ENCODE results near the gene NLGN1.

DNA sequence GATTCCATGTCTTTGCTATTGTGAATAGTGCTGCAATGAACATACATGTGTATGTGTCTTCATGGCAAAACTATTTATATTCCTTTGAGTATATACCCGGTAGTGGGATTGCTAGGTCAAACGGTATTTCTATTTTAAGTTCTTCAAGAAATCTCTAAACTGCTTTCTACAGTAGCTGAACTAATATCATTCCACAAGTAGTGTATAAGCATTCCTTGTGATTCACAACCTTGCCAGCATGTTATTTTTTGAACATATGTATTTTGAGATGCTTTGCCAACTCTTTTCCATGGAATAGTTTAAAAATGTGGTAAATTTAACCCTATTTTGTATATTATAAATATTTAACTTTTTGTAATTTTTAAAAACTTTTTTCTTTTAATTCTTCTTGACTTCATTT, 868.9 kb downstream of the NLGN1 start:
- no peak for TF ChIP-seq ZNF274 (IDR thresholded peaks at IDR 0.05; ENCODE audit: low read depth, low read length)
- TF ChIP-seq EZH2 (IDR thresholded peaks at IDR 0.05) = no peak
- TF ChIP-seq, protein P1, sequence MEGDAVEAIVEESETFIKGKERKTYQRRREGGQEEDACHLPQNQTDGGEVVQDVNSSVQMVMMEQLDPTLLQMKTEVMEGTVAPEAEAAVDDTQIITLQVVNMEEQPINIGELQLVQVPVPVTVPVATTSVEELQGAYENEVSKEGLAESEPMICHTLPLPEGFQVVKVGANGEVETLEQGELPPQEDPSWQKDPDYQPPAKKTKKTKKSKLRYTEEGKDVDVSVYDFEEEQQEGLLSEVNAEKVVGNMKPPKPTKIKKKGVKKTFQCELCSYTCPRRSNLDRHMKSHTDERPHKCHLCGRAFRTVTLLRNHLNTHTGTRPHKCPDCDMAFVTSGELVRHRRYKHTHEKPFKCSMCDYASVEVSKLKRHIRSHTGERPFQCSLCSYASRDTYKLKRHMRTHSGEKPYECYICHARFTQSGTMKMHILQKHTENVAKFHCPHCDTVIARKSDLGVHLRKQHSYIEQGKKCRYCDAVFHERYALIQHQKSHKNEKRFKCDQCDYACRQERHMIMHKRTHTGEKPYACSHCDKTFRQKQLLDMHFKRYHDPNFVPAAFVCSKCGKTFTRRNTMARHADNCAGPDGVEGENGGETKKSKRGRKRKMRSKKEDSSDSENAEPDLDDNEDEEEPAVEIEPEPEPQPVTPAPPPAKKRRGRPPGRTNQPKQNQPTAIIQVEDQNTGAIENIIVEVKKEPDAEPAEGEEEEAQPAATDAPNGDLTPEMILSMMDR (IDR thresholded peaks at IDR 0.05 in 2 of 3, conservative IDR thresholded peaks at IDR 0.05 in 1 of 3; ENCODE audit: borderline replicate concordance in 1 of 3, insufficient read depth in 1 of 3, low read depth in 2 of 3, low read length in 2 of 3) = no peak
- TF ChIP-seq POLR2AphosphoS5 (IDR thresholded peaks at IDR 0.05; ENCODE audit: low read depth, low read length) = no peak
- no peak for TF ChIP-seq POLR2A (IDR thresholded peaks at IDR 0.05; ENCODE audit: borderline replicate concordance, extremely low read depth, insufficient read depth, insufficient read length)
- no peak for TF ChIP-seq EZH2phosphoT487 (IDR thresholded peaks at IDR 0.05; ENCODE audit: borderline replicate concordance)
- TF ChIP-seq YY1 (IDR thresholded peaks at IDR 0.05; ENCODE audit: extremely low read depth, insufficient replicate concordance, low read depth, low read length) = no peak
- TF ChIP-seq SP1 (IDR thresholded peaks at IDR 0.05; ENCODE audit: low read depth) = no peak
- TF ChIP-seq RAD21 (IDR thresholded peaks at IDR 0.05; ENCODE audit: low read depth) = no peak
- no peak for TF ChIP-seq EGR1 (IDR thresholded peaks at IDR 0.05; ENCODE audit: low read depth)
